Uterus (tissue), 2 donors: Measurements from ENCODE around the gene TMEM117.

Source experiments
- CTCF ChIP-seq, 4 experiments: fragments of 200-600 bp in 2 of 4; fragments of 450-650 bp in 2 of 4; sonication (generic) in 2 of 4; IDR thresholded peaks; one replicate each; pipeline ENCODE4 v1.5.1; 2016 to 2019; ENCODE audit warnings: antibody characterized with exemption in 4 of 4, mild to moderate bottlenecking in 2 of 4, moderate library complexity in 1 of 4
- POLR2A ChIP-seq, 2 donors: fragments of 450-650 bp; IDR thresholded peaks; one replicate each; pipeline ENCODE4 v1.6.1; 2016; ENCODE audit warnings: antibody characterized with exemption in 2 of 2, mild to moderate bottlenecking in 1 of 2, moderate library complexity in 1 of 2

GRCh38 chr12:43914391-43914790 lies 78.5 kb downstream of the TMEM117 start:
- TF ChIP-seq POLR2A (IDR thresholded peaks at IDR 0.05), result no peak
- no peak for TF ChIP-seq CTCF (IDR thresholded peaks at IDR 0.05)
